ENCODE measurements around the gene GPR37.
A peak's percentile ranks its signal among the peaks of the same experiment; 100 is the strongest.

GPR37 gene

DNA sequence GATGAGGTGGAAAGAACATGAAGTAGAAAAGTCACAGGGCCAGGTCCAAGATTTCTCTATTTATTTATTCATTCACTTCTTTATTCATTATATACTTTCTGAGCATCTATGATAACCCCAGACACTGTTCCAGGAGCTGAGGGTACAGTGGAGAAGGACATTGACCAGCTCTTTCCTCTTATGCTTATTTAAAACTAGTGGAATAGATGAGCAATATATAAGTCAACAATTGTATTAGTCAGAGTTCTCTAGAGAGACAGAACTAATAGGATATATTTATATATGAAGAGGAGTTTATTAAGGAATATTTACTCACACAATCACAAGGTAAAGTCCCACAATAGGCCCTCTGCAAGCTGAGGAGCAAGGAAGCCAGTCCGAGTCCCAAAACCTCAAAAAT is 15.0 kb upstream of the GPR37 start:
- no peak for DNase-seq (ENCODE audit: low spot score)

GRCh38 chr7:124780056-124780455 is 14.5 kb upstream of the GPR37 start:
- DNase-seq (ENCODE audit: low spot score), result no peak

- no peak for DNase-seq (ENCODE audit: low spot score)
Measured at GRCh38 chr7:124779620-124780019, 14.0 kb upstream of the GPR37 start.

DNA sequence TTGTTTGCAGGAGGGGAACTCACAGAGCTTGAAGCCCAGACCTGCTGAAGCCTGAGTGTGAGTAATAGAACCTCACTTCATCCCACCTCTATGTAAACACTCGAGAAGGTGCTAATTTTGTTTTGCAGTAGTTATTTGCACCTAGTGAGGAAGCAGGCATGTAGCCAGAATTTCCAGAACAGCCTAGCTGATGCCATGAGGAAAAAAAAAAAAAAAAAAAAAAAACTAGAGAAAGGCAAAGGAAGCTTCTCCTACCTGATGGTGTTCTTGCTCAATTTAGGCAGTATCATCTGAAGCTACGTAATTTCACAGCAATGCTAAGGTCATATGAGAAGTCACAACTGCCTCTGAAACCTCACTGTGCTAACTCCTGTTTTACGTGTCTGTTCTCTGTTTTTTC is 13.6 kb upstream of the GPR37 start:
- no peak for DNase-seq (ENCODE audit: low spot score)

DNA sequence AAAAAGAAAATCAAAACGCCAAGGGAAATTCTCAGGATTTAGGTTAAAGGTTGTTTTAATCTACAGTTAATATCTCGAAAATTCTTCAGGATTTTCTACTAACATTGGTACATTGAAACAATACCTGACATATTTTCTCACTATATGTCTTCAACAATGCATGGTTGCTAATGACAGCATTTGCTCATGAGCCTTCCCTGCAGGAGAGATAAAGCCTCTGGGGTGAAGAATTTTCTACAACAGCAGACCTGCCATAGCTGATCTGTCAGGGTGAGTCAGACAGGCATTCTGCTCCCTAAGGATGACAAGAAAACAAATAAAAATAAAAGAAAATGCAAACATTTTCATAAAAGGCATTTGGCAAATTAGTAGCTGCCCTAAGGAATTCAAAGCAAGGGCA is 11.7 kb upstream of the GPR37 start:
- DNase-seq (ENCODE audit: low spot score), result no peak

GRCh38 chr7:124776153-124776552 is 10.6 kb upstream of the GPR37 start:
- DNase-seq (ENCODE audit: low spot score), result no peak

- no peak for DNase-seq (ENCODE audit: low spot score)
Measured at GRCh38 chr7:124775422-124775821, 9.8 kb upstream of the GPR37 start.

DNA sequence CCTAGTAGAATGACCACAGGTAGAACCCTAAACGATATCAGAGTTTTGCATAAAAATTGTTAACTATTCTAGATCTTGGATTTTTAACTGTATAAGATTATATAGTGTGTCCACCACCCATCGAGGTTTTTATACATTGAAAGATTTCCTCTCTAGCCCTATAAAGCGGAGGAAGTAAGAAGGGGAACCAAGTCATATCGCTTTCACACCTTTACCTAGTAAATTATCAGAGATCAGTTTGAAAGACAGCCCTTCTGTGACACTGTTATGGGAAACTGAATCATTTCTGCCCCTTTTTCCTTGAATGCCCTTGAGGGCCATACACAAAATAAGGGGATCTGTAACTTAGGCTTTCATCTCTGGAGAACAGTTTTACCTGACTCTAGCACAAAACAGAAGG is 8.3 kb upstream of the GPR37 start:
- DNase-seq (ENCODE audit: low spot score), result no peak

GRCh38 chr7:124773339-124773738 is 7.7 kb upstream of the GPR37 start:
- no peak for DNase-seq (ENCODE audit: low spot score)

- no peak for DNase-seq (ENCODE audit: low spot score)
Measured at GRCh38 chr7:124769136-124769535, 3.5 kb upstream of the GPR37 start.

DNA sequence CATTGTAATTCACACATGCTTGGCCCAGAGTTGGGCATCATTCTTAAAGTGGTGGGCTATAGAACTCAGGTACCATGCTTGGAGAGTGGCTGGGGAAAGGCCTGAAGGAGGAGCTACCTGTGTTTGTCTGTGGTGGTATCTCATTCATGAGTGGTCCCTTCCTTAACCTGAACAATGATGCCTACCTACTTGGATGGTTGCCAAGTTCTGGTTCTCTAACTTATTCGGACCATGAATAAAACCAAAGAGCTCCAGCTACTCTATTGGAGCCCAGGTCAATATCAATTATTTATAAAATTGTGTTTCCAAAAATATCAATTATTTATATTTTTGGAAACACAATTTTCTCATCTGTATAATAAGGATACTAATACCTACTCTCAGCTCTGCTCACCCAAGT is 2.9 kb upstream of the GPR37 start:
- DNase-seq (ENCODE audit: low spot score), result no peak

DNA sequence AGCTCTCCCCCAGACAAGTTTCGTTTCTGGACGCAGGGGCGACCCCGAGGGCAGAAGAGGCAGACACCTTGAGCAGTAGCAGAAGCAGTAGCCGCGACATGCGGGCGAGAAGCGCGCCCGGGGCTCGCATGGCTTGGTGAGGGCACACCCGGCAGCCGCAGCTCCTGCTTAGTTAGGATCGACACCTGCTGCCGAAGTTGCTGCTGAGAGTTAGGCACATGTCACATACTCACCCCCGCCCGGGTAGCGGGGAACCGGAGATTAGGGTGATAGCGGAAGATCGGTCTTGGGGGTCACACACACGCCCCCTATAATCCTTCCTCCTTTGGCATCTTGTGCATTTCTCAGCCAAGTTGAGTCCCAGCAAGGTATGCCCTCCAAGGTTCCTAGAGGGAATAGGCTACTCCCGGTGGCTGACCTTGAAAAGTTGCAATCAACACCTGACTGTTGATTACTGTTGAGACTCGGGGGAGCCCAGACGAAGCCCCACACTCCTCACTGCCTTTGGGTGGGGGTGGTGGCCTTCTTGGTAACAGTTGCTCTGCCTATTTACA is 668 bp downstream of the GPR37 start:
- peak; percentile 25 for DNase-seq (ENCODE audit: low spot score)

DNA sequence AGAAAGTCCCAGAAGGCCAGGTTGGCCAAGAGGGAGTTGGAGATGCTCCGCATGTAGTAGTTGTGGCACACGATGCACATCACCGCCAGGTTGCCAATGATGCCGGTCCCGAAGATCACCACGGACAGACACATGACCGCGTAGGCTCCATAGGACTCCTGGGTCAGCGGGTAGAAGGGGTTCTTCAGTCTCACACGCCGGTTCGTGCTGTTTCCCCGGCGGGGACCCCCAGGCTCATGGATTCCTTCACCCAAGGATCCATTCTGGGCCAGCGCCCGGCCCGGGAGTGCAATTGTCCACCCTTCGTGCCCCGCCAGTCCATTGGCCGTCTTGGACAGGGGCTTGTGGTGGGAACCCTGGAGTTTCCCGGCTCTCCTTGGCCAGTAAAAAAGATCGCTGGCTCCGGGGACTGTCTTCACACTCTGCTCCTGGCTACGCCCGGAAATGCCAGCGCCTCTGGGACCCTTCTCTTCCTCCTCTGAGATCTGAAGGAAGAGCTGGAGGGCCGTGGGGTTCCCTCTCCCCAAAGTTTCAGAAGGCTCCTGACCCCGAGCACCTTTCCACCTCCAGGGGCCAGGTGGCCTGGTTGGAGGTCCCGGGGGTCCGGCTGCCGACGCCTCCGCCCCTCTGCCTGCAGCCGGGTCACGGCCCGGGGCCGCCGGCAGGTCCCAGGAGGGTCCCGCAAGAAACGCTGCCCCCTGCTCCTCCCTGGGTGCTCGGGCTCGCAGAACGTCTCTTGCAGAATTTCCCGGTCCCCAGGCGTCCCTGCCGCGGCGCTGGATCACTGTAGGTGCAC is 1.3 kb downstream of the GPR37 start:
- no peak for DNase-seq (ENCODE audit: low spot score)

GRCh38 chr7:124762611-124763143 is 2.9 kb downstream of the GPR37 start:
- no peak for DNase-seq (ENCODE audit: low spot score)

GRCh38 chr7:124761164-124761715 is 4.4 kb downstream of the GPR37 start:
- DNase-seq (ENCODE audit: low spot score), result no peak

DNA sequence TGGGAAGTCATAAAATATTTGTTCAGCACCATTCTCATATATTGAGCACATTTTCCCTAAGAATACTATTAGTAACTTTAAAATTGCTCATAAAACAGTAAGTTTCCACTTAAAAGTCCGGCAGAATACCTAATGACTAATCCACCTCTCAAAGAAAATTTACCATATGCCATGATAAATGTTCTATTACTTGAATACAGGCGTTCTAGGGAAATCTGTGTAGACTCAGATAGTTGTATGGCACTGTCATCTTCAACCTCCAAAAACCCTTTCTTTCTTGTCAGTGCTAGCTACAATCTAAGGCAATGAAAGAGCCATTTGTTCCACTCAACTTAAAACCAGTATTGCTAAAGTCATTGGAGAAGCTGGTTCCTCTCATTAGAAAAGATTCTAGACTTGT is 7.3 kb downstream of the GPR37 start:
- no peak for DNase-seq (ENCODE audit: low spot score)

DNA sequence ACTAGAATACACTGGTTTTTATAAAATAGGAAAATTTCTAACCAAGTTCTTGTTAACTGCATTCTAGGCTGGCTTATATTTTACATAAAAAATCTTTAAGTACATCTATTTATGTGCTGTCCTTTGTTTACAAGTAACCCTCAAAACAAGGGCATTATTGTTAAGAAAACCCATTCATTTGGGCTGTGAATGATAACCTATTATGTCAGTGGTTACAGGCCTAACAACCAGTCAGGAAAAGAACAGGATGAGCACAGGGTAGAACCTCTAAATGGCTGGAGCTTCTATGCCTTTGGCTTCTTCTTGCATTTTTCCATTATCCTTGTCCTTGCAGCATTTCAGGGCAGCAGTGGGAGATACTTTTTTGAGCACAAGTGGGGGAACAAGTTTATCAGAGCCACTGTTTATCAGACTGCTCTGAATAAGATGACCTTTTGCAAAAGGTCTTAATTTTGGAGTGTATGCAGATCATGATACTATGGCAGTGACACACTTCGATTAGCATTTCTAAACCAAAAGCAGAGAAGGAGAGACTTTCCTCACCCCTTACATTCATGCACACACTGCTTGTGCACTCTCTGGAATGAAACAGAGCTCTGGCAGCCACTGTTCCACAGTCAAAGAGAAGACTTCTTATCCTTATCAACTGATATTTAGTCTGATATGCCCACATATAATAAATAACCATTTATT is 10.9 kb downstream of the GPR37 start:
- DNase-seq (ENCODE audit: low spot score), result no peak

- peak; percentile 10 for DNase-seq (ENCODE audit: low spot score)
Measured at GRCh38 chr7:124752310-124752709, 13.3 kb downstream of the GPR37 start.

DNA sequence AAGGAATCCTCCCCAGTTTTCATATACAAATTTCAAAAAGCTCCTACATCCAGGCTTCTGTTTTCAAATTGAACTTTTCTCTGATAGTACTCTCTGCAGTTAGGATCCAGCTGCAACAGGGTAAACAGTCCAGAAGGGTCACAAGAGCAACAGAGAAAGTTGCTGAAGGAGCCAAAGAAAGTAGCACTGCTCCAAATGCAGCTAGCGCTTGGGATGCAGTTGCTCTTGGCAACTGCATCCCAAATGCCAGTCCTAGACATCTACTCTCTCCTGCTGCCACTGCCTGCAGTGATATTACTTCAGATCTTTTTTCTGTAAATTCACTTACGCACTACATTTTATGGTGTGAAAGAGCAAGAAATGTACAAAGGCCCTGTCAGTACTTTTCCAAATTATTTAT is 14.6 kb downstream of the GPR37 start:
- DNase-seq (ENCODE audit: low spot score), result no peak

- no peak for DNase-seq (ENCODE audit: low spot score)
Measured at GRCh38 chr7:124747072-124747471, 18.5 kb downstream of the GPR37 start.

DNA sequence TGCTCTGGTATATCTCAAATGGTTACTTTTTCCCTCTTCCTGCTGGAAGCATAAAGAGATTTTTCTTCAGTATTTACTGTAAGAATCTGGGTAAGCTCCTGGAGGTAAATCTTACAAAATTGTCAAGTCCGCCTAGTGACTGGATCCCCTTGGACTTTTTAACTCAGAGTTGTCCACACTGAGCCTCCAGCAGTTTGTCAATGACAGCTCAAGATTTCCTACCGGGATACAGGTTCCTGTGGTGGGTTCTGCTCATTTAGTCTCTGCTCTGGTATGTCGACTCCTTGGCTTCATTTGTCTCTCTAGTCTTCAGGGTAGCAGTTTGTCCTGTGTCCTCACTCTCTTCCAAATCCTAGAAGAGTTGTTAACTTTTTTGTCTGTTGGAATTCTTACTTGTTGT is 27.0 kb downstream of the GPR37 start:
- no peak for DNase-seq (ENCODE audit: low spot score)

- DNase-seq (ENCODE audit: low spot score), result no peak
Measured at GRCh38 chr7:124737760-124738300, 27.8 kb downstream of the GPR37 start.

GRCh38 chr7:124728610-124729009 is 37.0 kb downstream of the GPR37 start:
- DNase-seq (ENCODE audit: low spot score), result no peak

Data from kidney tubule cell (primary cell).